Pancreas (tissue), 10 donors: ENCODE measurements around the gene AIG1. TPM values are rescaled to one million over a fixed set of nuclear protein-coding genes. Genes with fewer than 3 reads are reported as not detected.

Experiments used
- ATAC-seq, 4 donors: fragments of 200-7000 bp; cut with Tn5 transposase; one replicate each; pipeline versions ENCODE4 v1.8.0 to v1.9.1; 2020; ENCODE audit warnings: mild to moderate bottlenecking in 4 of 4, moderate library complexity in 4 of 4
- DNase-seq, 6 donors: peaks; one replicate each; pipeline ENCODE4 v3.0.0-alpha.2; 2020
- FAIRE-seq: peaks from 2 replicates; lab custom pipeline; 2012; peaks lifted over from hg19 to GRCh38; lab: Jason Lieb, UNC
- H3K27ac ChIP-seq, 4 donors: fragments of 200-600 bp; sonication (generic); 1 replicate in 3 of 4; 2 replicates in 1 of 4; pipeline versions ENCODE4 v1.5.0 to v1.8.0; 2020
- H3K27me3 ChIP-seq, 4 donors: fragments of 200-600 bp; one replicate each; pipeline ENCODE4 v1.8.0; 2021
- H3K36me3 ChIP-seq, 3 donors: fragments of 200-600 bp; sonication (generic) in 1 of 3; one replicate each; pipeline versions ENCODE4 v1.5.0 to v1.8.0; 2020 to 2021
- H3K4me1 ChIP-seq, 3 donors: fragments of 200-600 bp; one replicate each; pipeline ENCODE4 v1.8.0; 2021
- H3K4me3 ChIP-seq, 4 donors: fragments of 200-600 bp; sonication (generic) in 2 of 4; one replicate each; pipeline versions ENCODE4 v1.5.0 to v1.8.0; 2020 to 2021
- H3K9me3 ChIP-seq, 4 donors: fragments of 200-600 bp; one replicate each; pipeline ENCODE4 v1.8.0; 2021
- CTCF ChIP-seq, 4 donors: fragments of 200-600 bp; sonication (generic) in 3 of 4; IDR thresholded peaks; one replicate each; pipeline versions ENCODE4 v1.5.0 to v1.8.0; 2021; ENCODE audit warnings: antibody characterized with exemption in 4 of 4
- WGBS, 2 donors: extraction: QIAGEN DNeasy Blood & Tissue Kit; methylation state at CpG; one replicate each; pipeline ENCODE4 v1.1.7; 2013; 5-methylcytosine and 5-hydroxymethylcytosine counted together
- intact Hi-C, 3 donors: fragments of 100-400 bp; cut with DNase I; formaldehyde crosslinking; loops; one replicate each; pipeline versions ENCODE4 v1.11.1 to v1.14.2; 2022
- polyA plus RNA-seq, 2 donors: library from polyadenylated mRNA; stranded (reverse); fragments of 200-250 nt; gene quantifications; one replicate each; pipeline ENCODE4 v1.2.3, GENCODE V29; 2013
- total RNA-seq, 6 donors: library from RNA; stranded (reverse); fragmentation: NEBNext Ultra II Directional in 4 of 6; extraction: Animal tissue kit (Norgen Biotek cat#: 25700) in 4 of 6; gene quantifications; one replicate each; pipeline versions ENCODE4 v1.2.1 to v1.2.4, GENCODE V29; 2021 to 2023
- donor health status: healthy with polysubstance abuse.
- donor health status: DM: no; HTN: no; CAD: no; lungs with moderate emphysema.
- donor health status: DM: no; HTN: no; CAD: no.
- donor health status: control.
- donor health status: control.
- donor health status: Bipolar disorder and iron deficiency.
- donor health status: DM: yes; HTN: yes; CAD: no.
- donor health status: DM: no; HTN: no; CAD: no.
- donor health status: DM: no; HTN: no; CAD: no.
- donor health status: DM: yes; HTN: yes; CAD: no.

AIG1 gene
- total and polyA plus RNA-seq, 8 donors: 8.7 to 28.9 (median 14.9) TPM

GRCh38 chr6:143224516-143224915, 163.8 kb downstream of the AIG1 start:
- WGBS, 2 donors: 86 to 93% methylated on average over 3 of the region's 3 CpGs
- no peak for TF ChIP-seq CTCF (IDR thresholded peaks at IDR 0.05)
- peaks cover 0 to 10% (median 8%) of the 10 kb centered on the region in 3 donors for H3K4me1 ChIP-seq
- no peaks in the 10 kb centered on the region for H3K27me3 ChIP-seq
- no peak for ATAC-seq
- intact Hi-C loops: no loop called here
- no peak overlapping the region for H3K27ac ChIP-seq
- no peak overlapping the region for H3K4me3 ChIP-seq
- no peak for FAIRE-seq
- H3K9me3 ChIP-seq: no peaks in the 10 kb centered on the region
- no peak for DNase-seq
- no peaks in the 10 kb centered on the region for H3K36me3 ChIP-seq

- intact Hi-C loops: no loop called here
- WGBS, 2 donors: 91 to 93% methylated on average over 2 of the region's 2 CpGs
- Histone ChIP-seq H3K4me3 (no peak overlapping the region), H3K4me1 (peaks cover 0 to 10% (median 8%) of the 10 kb centered on the region in 3 donors), H3K27ac (no peak overlapping the region), H3K9me3 (no peaks in the 10 kb centered on the region), H3K36me3 (no peaks in the 10 kb centered on the region), H3K27me3 (no peaks in the 10 kb centered on the region)
- DNase-seq: no peak
- no peak for FAIRE-seq
- TF ChIP-seq CTCF (IDR thresholded peaks at IDR 0.05): no peak
- no peak for ATAC-seq
Measured at GRCh38 chr6:143225929-143226328, 165.2 kb downstream of the AIG1 start.

DNA sequence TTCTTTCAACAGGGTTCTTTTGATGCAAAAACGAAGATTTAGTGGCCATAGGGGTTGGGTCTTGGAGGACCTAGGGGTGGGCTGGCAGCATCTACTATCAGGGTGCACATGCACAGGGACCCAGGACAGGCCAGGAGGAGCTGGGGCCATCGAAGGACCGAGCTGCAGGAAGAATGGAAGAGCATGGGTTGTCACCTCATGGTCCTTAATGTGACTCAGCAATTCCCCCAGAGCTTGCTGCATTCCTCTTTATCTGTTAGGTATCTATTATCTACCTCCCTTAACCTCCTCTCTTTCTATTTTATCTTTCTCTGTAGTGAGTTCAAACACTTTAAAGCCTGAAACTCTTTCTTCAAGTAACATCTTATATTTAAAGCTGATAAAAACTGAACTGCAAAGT, 167.0 kb downstream of the AIG1 start:
- FAIRE-seq (no peak), ATAC-seq (no peak), DNase-seq (no peak)
- 79 to 81% methylated on average over 3 of the region's 3 CpGs for WGBS, 2 donors
- Histone ChIP-seq H3K27me3 (no peaks in the 10 kb centered on the region), H3K4me3 (no peak overlapping the region), H3K27ac (no peak overlapping the region), H3K4me1 (peaks cover 0 to 10% (median 8%) of the 10 kb centered on the region in 3 donors), H3K9me3 (no peaks in the 10 kb centered on the region), H3K36me3 (no peaks in the 10 kb centered on the region)
- intact Hi-C loops: no loop called here
- no peak for TF ChIP-seq CTCF (IDR thresholded peaks at IDR 0.05)

DNA sequence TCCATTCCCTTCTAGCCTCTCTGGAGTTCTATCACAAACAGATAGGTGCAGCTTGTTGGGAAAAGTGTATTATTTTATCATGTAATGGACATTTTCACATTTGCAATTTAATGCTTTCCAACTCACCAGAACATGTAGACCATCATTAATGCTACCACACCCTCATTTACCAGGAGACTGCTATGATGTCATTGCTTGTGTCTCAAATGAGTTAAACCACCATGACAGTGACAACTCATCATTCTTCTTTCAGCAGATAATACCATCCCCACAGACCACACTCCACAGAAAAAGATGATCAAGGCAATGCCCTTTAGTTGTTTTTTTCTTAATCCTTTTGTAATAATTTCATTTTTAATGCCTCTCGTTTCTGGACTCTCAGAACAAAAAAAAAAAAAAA, 168.7 kb downstream of the AIG1 start:
- no peak for DNase-seq
- no peak for ATAC-seq
- Histone ChIP-seq H3K27ac (no peak overlapping the region), H3K36me3 (no peaks in the 10 kb centered on the region), H3K9me3 (no peaks in the 10 kb centered on the region), H3K27me3 (no peaks in the 10 kb centered on the region), H3K4me1 (no peaks in the 10 kb centered on the region), H3K4me3 (no peak overlapping the region)
- no peak for TF ChIP-seq CTCF (IDR thresholded peaks at IDR 0.05)
- intact Hi-C loops: no loop called here
- no peak for FAIRE-seq
- 86 to 88% methylated on average over 1 of the region's 1 CpG for WGBS, 2 donors

DNA sequence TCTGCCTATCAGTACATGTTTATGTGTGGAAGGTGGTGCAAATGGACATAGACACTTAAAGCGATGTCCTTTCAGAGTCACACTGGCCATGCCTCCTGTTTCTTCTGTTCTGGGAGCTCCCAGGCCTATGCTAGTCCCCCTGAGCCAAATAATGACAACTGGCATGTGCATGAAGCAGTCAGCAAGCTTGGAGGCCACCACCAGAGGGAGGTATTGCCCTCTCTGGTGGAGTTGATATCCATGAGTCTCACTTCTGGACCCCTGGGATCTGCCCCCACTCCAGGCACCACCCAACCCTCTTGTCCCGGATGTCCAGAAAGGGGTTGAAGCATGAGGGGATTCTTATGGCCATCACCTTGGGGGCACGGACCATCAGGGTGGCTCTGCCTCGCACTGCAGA, 172.2 kb downstream of the AIG1 start:
- ATAC-seq: peak in 2 of 4 donors; percentile 39 to 51
- no peak for FAIRE-seq
- H3K36me3 ChIP-seq: no peaks in the 10 kb centered on the region
- TF ChIP-seq CTCF (IDR thresholded peaks at IDR 0.05): no peak
- H3K4me3 ChIP-seq: no peak overlapping the region
- H3K27ac ChIP-seq: no peak overlapping the region
- peak in 2 of 6 donors; percentile 20 to 25 for DNase-seq
- intact Hi-C loops: no loop called here
- 95 to 97% methylated on average over 4 of the region's 4 CpGs for WGBS, 2 donors
- H3K4me1 ChIP-seq: no peaks in the 10 kb centered on the region
- no peaks in the 10 kb centered on the region for H3K27me3 ChIP-seq
- H3K9me3 ChIP-seq: no peaks in the 10 kb centered on the region
